ENCODE results near the gene C6orf89. TPM values are rescaled to one million over a fixed set of nuclear protein-coding genes. Genes with fewer than 3 reads are reported as not detected.

Gene C6orf89
- total and polyA plus RNA-seq, 2 donors (not counting 1 experiment from before 2014, with no cell fraction given) = 47.1 to 66.7 TPM

- Histone ChIP-seq H3K9ac (ENCODE audit: insufficient read depth, low read length) (no peak overlapping the region), H2AFZ (ENCODE audit: low read length) (no peak overlapping the region), H3K27ac (ENCODE audit: insufficient read depth, low read length) (no peak overlapping the region), H3K36me3 (ENCODE audit: control insufficient read depth, insufficient read depth, low read length) (peaks cover 2% of the 10 kb centered on the region), H3K79me2 (ENCODE audit: control insufficient read depth, insufficient read depth, low read length) (peaks cover 2% of the 10 kb centered on the region), H3K4me1 (ENCODE audit: control insufficient read depth, extremely low read depth, insufficient read depth, low read length) (no peaks in the 10 kb centered on the region), H4K20me1 (ENCODE audit: control insufficient read depth, extremely low read depth, insufficient read depth, low read length) (no peaks in the 10 kb centered on the region), H3K27me3 (ENCODE audit: control insufficient read depth, insufficient read depth, low read length) (no peaks in the 10 kb centered on the region), H3K9me3 (ENCODE audit: control insufficient read depth, insufficient read depth, low read depth, low read length) (no peaks in the 10 kb centered on the region), H3K4me3 (replicated peaks in 1 of 4; ENCODE audit: control extremely low read depth in 1 of 4, insufficient read depth in 1 of 4, low read depth in 3 of 4, low read length in 4 of 4) (no peak overlapping the region), H3K4me2 (ENCODE audit: extremely low read depth, insufficient read depth, low read length) (no peak overlapping the region)
- no peak for DNase-seq (ENCODE audit: low read depth in 2 of 2)
- TF ChIP-seq EZH2 (IDR thresholded peaks at IDR 0.05; ENCODE audit: low read length, missing control alignments) = no peak
- no peak for TF ChIP-seq CTCF (conservative IDR thresholded peaks at IDR 0.05 in 1 of 2, IDR thresholded peaks at IDR 0.05 in 1 of 2; ENCODE audit: low read depth in 1 of 2, low read length in 2 of 2)
Measured at GRCh38 chr6:36865835-36866234, 19.9 kb upstream of the C6orf89 start.

GRCh38 chr6:36867471-36868224 is 18.1 kb upstream of the C6orf89 start:
- H3K36me3 ChIP-seq (ENCODE audit: control insufficient read depth, insufficient read depth, low read length) = peaks cover 2% of the 10 kb centered on the region
- H3K4me1 ChIP-seq (ENCODE audit: control insufficient read depth, extremely low read depth, insufficient read depth, low read length) = no peaks in the 10 kb centered on the region
- no peak overlapping the region for H2AFZ ChIP-seq (ENCODE audit: low read length)
- no peak overlapping the region for H3K4me3 ChIP-seq (replicated peaks in 1 of 4; ENCODE audit: control extremely low read depth in 1 of 4, insufficient read depth in 1 of 4, low read depth in 3 of 4, low read length in 4 of 4)
- no peaks in the 10 kb centered on the region for H4K20me1 ChIP-seq (ENCODE audit: control insufficient read depth, extremely low read depth, insufficient read depth, low read length)
- no peak for DNase-seq (ENCODE audit: low read depth in 2 of 2)
- no peak for TF ChIP-seq EZH2 (IDR thresholded peaks at IDR 0.05; ENCODE audit: low read length, missing control alignments)
- no peak for TF ChIP-seq CTCF (conservative IDR thresholded peaks at IDR 0.05 in 1 of 2, IDR thresholded peaks at IDR 0.05 in 1 of 2; ENCODE audit: low read depth in 1 of 2, low read length in 2 of 2)
- peaks cover 2% of the 10 kb centered on the region for H3K79me2 ChIP-seq (ENCODE audit: control insufficient read depth, insufficient read depth, low read length)
- H3K9me3 ChIP-seq (ENCODE audit: control insufficient read depth, insufficient read depth, low read depth, low read length) = no peaks in the 10 kb centered on the region
- no peak overlapping the region for H3K9ac ChIP-seq (ENCODE audit: insufficient read depth, low read length)
- H3K27ac ChIP-seq (ENCODE audit: insufficient read depth, low read length) = no peak overlapping the region
- H3K4me2 ChIP-seq (ENCODE audit: extremely low read depth, insufficient read depth, low read length) = no peak overlapping the region
- H3K27me3 ChIP-seq (ENCODE audit: control insufficient read depth, insufficient read depth, low read length) = no peaks in the 10 kb centered on the region

GRCh38 chr6:36871686-36872085 is 14.1 kb upstream of the C6orf89 start:
- Histone ChIP-seq H2AFZ (ENCODE audit: low read length) (no peak overlapping the region), H4K20me1 (ENCODE audit: control insufficient read depth, extremely low read depth, insufficient read depth, low read length) (no peaks in the 10 kb centered on the region), H3K4me1 (ENCODE audit: control insufficient read depth, extremely low read depth, insufficient read depth, low read length) (peaks cover 3% of the 10 kb centered on the region), H3K79me2 (ENCODE audit: control insufficient read depth, insufficient read depth, low read length) (peaks cover 14% of the 10 kb centered on the region), H3K4me2 (ENCODE audit: extremely low read depth, insufficient read depth, low read length) (no peak overlapping the region), H3K9me3 (ENCODE audit: control insufficient read depth, insufficient read depth, low read depth, low read length) (no peaks in the 10 kb centered on the region), H3K27ac (ENCODE audit: insufficient read depth, low read length) (no peak overlapping the region), H3K4me3 (replicated peaks in 1 of 4; ENCODE audit: control extremely low read depth in 1 of 4, insufficient read depth in 1 of 4, low read depth in 3 of 4, low read length in 4 of 4) (no peak overlapping the region), H3K27me3 (ENCODE audit: control insufficient read depth, insufficient read depth, low read length) (no peaks in the 10 kb centered on the region), H3K9ac (ENCODE audit: insufficient read depth, low read length) (no peak overlapping the region), H3K36me3 (ENCODE audit: control insufficient read depth, insufficient read depth, low read length) (no peaks in the 10 kb centered on the region)
- TF ChIP-seq EZH2 (IDR thresholded peaks at IDR 0.05; ENCODE audit: low read length, missing control alignments) = no peak
- no peak for TF ChIP-seq CTCF (conservative IDR thresholded peaks at IDR 0.05 in 1 of 2, IDR thresholded peaks at IDR 0.05 in 1 of 2; ENCODE audit: low read depth in 1 of 2, low read length in 2 of 2)
- DNase-seq (ENCODE audit: low read depth in 2 of 2) = no peak

Measured in fibroblast of lung (primary cell).